ENCODE measurements around the gene CLRN3.

Gene CLRN3

GRCh38 chr10:127918572-127918971, 25.8 kb upstream of the CLRN3 start:
- no peak for DNase-seq

GRCh38 chr10:127916826-127917225, 24.1 kb upstream of the CLRN3 start:
- no peak for DNase-seq

DNA sequence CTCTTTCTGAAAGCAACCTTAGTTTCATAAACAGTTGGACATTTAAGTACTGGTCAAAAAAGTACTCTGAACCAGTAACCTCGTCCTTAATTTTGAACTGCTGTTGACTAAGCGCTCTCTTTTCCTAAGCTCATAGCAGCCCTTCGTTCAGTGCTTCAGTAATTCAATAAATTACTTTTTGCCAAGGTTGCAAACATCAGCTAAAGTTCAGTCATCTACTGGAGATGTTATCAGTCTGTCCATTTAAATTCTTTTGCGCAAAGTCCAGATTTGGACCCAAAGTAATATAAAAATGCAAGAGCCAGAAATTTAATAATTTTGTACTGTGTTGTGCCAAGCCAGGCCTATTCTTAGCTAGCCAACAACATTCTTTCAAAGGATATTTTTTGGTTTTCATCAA, 22.6 kb upstream of the CLRN3 start:
- DNase-seq: no peak

DNA sequence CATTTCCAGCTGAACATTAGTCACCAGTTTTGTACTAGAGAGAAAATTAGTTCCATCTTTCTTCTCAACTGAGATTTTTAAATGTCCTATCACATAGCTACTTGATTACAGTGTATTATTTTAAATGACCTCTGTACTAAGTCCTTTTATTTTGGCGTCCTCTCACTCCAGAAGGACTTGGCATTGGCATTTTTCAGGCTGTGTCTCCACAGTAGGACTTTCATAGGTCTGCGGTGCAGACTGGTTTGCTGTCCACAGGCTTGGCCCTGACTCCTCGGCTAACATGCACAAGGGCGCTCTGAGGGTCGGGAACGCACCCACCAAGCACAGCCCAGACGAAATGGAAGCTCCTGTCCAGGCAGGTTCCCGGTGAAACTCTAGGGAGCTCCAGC, 20.6 kb upstream of the CLRN3 start:
- no peak for DNase-seq

- DNase-seq: no peak
Measured at GRCh38 chr10:127912607-127913367, 20.0 kb upstream of the CLRN3 start.

DNA sequence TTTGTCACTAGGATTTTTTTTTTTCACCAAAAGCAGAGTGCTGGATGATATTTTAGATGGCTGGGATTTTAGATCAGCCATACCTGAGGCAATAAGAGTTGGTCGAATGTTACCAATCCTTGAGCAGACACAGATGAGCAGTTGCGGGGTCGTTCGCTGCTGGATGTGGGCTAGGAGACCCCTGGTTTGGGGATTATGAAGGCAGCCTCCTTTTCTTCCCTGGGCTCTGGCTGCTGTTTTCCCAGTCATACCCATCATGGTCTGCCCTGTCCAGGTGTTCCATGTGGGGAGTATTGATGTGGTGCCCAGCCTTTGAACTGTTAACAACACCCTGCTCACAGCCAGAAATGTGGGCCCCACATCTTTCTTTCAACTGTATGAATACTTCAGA, 19.1 kb upstream of the CLRN3 start:
- DNase-seq: no peak

DNA sequence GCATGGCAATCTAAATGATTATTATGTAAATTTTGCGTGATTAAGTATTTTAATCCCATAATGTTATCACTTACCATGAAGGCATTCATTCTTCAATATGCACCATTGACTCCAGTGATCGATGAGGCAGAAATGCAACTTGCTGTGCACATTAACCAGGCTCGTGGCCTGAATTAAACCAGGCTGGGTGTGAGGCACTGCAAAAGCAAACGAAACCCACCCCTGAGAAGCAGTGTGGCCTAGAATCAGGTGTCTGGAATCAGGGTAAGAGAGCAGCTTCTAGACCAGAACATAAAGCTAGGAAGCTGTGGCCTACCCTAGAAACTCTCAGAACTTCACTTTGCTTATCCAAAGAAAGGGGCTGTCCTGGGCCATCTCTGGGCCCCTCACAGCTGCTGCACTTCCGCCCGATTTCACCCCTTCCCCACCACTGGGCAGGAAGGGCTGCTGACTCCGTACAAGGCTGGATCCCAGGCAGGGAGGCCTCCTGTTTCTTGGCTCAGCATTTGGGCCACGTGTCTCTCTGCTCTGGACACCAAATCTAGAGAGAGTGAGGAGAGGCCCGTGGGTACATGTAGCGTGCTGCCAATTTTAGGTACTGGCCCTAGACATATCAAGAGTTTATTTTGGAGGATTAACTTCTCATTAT, 18.6 kb upstream of the CLRN3 start:
- DNase-seq: no peak

DNA sequence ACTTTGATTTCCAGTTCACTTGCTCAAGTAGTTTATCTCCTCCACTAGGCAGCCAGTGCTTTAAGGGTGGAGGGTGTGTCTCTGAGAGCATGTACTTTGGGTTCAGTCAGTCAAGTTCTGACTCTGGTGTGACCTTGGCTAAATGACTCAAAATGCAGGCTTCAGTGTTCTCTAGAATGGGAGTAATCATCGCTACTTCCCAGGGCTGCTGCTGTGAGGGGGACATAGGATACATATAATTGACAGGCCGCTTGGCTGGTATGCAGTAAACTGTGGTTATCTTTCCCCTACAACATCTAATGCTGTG, 17.7 kb upstream of the CLRN3 start:
- no peak for DNase-seq

DNA sequence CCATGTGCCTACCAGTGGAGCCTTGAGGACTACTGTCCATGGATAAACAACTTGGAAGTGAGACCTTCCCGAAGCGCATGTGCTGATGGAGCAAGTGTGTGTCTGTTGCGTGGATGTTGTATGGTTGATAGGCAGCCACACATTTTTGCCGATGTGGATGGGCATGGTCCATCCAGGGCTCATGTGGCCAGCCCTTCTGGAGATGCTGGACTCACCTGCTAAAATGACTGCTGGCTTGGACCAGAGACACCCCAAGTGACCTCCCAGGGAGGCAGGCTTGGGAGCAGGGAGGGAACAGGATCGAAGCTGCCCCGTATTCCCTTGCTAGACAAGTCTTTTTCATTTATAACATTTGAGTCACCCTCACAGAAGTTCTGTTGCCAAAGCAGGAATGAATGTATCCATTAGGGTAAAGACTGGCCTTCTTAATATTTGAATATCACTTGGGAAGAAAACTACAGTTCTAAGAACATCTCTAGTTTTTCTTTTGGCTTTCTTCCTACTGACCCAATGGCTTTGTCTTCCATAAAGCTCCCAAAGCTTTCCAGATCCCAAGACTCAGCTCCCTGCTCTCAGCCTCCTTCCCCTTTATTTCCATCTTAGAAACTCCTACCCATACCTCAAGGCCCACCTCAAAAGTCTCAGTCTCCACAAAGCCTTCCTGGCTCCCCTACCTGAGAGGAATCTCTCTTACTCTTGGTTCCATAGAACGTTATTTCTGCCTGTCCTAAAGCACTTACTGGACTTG, 17.1 kb upstream of the CLRN3 start:
- no peak for DNase-seq

DNA sequence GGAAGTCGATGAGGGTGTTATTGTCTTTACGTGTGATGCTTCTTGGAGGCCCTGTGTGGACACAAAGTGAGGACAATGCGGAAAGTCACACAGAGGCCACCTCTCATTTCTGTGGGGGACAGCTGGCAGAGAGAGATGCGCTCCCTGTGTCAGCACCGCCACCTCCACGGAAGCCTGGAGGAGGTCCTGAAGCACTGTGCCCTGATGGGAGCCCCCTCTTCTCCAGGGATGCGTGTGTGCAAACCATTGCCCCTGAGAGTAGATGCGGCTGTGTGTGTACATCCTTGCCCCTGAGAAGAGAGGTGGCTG, 16.2 kb upstream of the CLRN3 start:
- no peak for DNase-seq

DNA sequence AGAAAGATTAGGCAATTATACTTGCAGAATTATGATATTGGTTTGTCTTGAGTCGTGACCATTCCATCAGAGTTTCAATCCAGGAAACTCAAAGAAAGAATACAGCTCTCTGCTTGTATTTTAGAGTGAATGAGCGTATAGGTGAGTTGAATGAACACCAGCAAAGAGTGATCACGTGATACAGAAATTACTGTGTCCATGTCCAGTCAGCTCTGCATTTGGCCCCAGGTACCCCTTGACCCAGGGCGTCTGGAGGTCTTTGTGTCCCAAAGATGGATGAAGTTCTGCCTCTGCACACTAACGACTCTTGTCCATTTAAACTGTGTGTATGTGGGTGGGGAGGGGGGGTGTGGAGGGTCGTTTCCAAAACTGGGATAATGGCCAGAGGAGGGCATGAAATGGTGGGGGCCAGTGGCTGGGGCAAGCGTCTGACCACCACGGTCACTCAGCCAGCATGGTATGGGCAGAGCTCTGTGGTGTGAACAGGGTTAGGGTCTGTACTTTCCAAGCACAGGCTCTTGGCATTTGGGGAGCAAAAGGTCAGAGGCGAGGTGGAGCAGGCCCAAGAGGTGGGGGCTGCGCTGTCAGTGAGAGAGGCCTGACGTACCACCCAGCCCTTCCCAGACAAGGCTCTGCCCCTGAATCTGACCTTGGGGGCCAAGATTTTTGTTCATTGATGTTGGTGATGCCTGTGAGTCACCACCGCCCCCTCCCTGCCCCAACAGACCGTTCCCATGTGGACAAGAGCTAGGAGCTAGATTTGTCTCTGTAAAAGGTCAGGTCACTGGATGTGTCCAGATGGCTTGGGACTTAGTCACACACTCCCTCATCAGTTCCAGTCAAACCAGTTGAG, 15.6 kb upstream of the CLRN3 start:
- no peak for DNase-seq

- DNase-seq: peak; percentile 20
Measured at GRCh38 chr10:127907411-127908105, 14.8 kb upstream of the CLRN3 start.

DNA sequence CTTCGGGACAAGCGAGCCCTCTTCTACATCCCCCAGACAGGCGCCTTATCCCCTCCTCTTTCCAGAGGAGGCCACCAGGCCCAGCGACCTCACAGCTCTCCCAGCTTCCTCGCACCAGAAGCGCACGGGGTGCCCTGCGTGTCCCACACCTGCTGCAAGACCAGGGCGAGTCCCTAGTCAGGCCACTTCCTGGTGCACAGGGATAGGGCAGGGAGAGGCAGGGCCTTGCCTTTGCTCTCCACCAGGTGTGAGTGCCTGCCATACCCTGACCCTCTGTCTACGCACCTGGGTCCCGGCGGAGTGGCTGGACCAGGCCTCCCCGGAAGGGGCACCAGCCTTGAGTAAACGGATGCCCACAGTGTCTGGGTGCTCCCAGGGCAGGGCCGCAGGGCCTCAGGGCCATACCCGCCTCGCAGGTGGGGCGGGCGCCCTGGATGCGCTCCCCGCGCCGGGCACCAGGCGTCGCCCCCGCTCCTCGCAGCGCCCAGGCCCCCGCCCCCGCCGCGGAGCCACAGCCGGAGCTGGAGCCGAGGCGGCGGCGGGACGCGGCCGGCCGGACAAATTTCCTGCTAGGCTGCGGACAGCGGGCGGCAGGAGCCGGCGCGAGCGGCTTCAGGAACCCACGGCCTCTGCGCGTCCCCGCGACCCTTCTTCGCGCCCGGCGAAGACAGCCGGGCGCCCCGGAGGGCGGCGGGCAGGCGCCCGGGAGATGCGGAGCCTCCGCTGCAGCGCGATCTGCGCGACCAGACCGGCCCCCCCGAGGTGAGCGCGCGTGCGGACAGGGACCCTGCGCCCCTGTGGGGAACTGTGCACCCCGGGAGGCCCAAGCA, 14.0 kb upstream of the CLRN3 start, which contains the start of gene PTPRE:
Gene PTPRE (plus strand): TSS at position 556 of the 830 bp plus-strand sequence. CDS start 133,779 bp downstream, outside the sequence.
- peak; percentile 81 for DNase-seq

GRCh38 chr10:127905848-127906261, 13.1 kb upstream of the CLRN3 start:
- no peak for DNase-seq

DNA sequence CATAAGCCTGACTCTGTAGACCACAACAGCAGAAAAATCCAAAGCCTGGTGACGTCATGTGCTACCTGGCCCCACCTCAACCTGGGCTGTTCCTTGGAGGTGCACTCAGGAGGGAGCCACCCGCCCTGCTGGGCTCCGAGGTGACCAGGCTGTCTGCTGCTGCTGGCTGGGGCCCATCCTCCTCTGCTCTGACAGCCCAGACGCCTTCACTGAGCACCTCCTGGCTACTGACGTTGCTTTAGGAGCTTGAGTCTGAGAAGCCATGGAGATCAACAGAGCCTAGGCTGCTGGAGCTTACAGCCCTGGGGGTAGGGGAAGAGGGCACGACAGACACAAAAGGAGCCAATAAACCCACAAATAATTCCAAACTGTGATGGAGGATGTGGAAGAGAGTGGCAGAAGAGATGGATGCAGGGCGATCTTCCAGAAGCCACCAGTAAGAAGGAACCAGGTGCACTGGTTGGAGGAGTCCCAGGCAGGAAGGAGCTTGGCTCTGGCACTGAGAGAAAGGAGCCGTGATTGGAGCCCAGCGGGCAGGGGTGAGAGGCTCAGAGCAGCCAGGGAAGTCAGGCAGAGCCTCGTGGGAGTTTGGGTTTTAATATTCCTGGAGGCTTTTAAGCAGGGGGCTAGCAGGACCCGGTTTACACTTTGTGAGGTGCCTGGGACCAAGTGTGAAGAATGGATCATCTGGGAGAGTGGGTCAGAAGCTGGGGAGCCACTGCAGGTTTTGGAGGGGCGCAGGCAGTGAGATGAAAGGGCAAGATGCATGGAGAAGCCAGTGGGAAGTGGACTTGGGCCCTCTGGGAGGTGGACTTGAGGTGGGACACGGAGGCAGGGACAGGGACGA, 12.5 kb upstream of the CLRN3 start:
- no peak for DNase-seq

- DNase-seq: no peak
Measured at GRCh38 chr10:127904311-127905000, 11.7 kb upstream of the CLRN3 start.

DNA sequence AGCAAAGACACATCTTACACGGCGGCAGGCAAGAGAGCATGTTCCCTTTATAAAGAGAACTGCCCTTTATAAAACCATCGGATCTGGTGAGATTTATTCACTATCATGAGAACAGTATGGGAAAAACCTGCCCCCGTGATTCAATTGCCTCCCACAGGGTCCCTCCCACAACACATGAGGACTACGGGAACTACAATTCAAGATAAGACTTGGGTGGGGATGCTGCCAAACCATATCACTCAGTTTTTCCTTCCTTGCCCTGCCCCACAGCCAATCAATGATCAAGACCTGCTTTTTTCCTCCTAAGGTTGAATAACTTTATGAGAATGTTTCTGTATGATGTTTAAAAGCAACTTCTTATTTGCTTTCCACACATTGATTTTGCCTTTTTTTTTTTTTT, 11.0 kb upstream of the CLRN3 start:
- DNase-seq: no peak

DNA sequence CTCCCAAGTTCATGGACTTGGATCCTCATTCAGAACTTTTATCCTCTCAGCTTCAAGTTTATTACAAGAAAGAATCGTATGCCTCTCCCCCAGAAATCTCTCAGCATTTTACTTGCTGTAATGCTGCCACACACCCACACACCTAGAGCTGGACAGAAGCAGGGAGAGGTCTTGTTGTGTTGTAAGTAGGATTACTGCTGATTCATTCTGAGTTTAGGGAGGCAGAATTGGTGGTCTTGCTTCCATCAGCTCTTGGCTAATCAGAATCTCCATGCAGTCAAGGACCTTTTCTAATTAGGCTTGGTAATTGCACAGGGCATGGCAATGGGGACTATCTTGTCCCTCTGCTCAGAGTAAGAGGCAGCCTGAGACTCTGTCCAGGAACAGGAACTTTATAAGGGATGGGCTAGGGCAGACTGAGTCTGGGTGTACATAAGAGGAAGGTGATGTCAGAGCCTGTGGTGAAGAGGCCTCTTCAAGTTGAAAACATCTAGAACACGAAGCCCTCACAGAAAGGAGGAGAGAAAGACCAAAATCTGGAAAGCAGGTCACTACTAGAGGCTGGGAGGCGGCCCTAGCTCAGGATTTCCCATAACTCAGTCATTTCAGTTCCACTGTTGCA, 7.1 kb upstream of the CLRN3 start:
- DNase-seq: peak; percentile 44

DNA sequence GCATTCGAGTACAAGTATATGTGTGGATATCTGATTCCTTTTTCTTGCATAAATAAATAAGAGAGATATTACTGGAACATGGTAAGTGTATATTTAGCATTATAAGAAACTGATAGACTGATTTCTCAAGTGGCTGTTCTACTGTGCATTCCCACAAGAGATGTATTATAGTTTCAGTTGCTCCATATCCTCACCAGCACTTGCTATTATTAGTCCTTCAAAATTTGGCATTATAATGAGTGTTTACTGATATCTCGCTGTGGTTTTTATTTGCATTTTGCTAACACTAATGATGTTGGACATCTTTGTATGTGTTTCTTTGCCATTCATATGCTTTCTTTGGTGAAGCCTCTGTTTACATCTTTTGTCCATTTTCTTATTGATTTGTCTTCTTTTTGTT, 4.4 kb upstream of the CLRN3 start:
- DNase-seq: no peak

GRCh38 chr10:127896590-127896989, 3.8 kb upstream of the CLRN3 start:
- DNase-seq: no peak
